Body of pancreas (tissue), 4 donors: Measurements from ENCODE around the gene AGMO.

ENCODE experiments used
- CTCF ChIP-seq, 7 experiments: fragments of 450-650 bp in 4 of 7; fragments of 200-600 bp in 3 of 7; sonication (generic) in 3 of 7; IDR thresholded peaks; one replicate each; pipeline ENCODE4 v1.5.1; 2016 to 2019; ENCODE audit warnings: antibody characterized with exemption in 7 of 7
- POLR2A ChIP-seq, 3 donors: fragments of 450-650 bp; IDR thresholded peaks; one replicate each; pipeline ENCODE4 v1.6.1; 2016; ENCODE audit warnings: antibody characterized with exemption in 3 of 3, mild to moderate bottlenecking in 2 of 3

- TF ChIP-seq CTCF (IDR thresholded peaks at IDR 0.05) (no peak), POLR2A (IDR thresholded peaks at IDR 0.05) (no peak)
These were observed 109.1 kb downstream of the AGMO start for GRCh38 chr7:15452670-15453069.
